Bronchial epithelial cell (primary cell): Measurements from ENCODE around the gene RLN3. TPM values are rescaled to one million over a fixed set of nuclear protein-coding genes. Genes with fewer than 3 reads are reported as not detected.

ENCODE experiments used
- DNase-seq: peaks from one replicate; pipeline ENCODE4 v3.0.0-alpha.2; 2010; ENCODE audit warnings: low read depth
- FAIRE-seq: peaks from 2 replicates; lab custom pipeline; 2011; peaks lifted over from hg19 to GRCh38; lab: Jason Lieb, UNC
- H3K27me3 ChIP-seq: 2 replicates; pipeline ENCODE4 v1.5.1; 2011; ENCODE audit warnings: low read length; ENCODE audit not compliant: control insufficient read depth, insufficient read depth
- H3K36me3 ChIP-seq: 2 replicates; pipeline ENCODE4 v1.5.1; 2011; ENCODE audit warnings: low read length; ENCODE audit not compliant: control insufficient read depth, insufficient read depth
- H3K4me3 ChIP-seq: 2 replicates; pipeline ENCODE4 v1.5.1; 2011; ENCODE audit warnings: mild to moderate bottlenecking, low read depth, low read length, control low read depth
- total RNA-seq: library from RNA; depleted of rRNA; stranded (reverse); fragments of >200 nt; gene quantifications from 2 replicates; pipeline ENCODE4 v1.2.1, GENCODE V29; 2014
- TF ChIP-seq, protein P1 (sequence below): IDR thresholded peaks from 2 replicates; pipeline ENCODE4 v1.5.1; 2011; ENCODE audit warnings: mild to moderate bottlenecking, moderate library complexity, low read length, control low read depth, inconsistent platforms; ENCODE audit not compliant: insufficient read depth, severe bottlenecking

The RLN3 gene
- total RNA-seq, 1 donor from 2014 or later: not detected

GRCh38 chr19:13981021-13981420, 46.9 kb upstream of the RLN3 start:
- Histone ChIP-seq H3K4me3 (no peak overlapping the region), H3K36me3 (peaks cover 3% of the 10 kb centered on the region), H3K27me3 (no peaks in the 10 kb centered on the region)
- TF ChIP-seq, protein P1, sequence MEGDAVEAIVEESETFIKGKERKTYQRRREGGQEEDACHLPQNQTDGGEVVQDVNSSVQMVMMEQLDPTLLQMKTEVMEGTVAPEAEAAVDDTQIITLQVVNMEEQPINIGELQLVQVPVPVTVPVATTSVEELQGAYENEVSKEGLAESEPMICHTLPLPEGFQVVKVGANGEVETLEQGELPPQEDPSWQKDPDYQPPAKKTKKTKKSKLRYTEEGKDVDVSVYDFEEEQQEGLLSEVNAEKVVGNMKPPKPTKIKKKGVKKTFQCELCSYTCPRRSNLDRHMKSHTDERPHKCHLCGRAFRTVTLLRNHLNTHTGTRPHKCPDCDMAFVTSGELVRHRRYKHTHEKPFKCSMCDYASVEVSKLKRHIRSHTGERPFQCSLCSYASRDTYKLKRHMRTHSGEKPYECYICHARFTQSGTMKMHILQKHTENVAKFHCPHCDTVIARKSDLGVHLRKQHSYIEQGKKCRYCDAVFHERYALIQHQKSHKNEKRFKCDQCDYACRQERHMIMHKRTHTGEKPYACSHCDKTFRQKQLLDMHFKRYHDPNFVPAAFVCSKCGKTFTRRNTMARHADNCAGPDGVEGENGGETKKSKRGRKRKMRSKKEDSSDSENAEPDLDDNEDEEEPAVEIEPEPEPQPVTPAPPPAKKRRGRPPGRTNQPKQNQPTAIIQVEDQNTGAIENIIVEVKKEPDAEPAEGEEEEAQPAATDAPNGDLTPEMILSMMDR: no peak
- DNase-seq (no peak), FAIRE-seq (no peak)

DNA sequence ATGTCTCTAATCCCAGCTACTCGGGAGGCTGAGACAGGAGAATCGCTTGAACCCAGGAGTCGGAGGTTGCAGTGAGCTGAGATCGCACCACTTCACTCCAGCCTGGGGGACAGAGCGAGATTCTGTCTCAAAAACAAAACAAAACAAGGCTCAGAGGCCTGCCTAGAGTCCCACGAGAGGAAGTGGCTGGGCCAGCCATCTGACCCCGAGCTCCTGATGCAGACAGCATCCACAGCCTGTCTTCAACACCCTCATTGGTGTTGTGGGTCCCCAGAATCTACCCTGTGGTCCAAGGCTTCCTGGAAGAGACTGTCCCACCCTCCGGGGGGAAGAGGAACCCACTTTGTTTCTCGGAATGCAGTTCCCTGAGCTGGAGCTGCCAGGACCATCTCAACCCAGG, 46.5 kb upstream of the RLN3 start:
- H3K4me3 ChIP-seq: no peak overlapping the region
- DNase-seq: no peak
- TF ChIP-seq, protein P1: no peak
- peaks cover 3% of the 10 kb centered on the region for H3K36me3 ChIP-seq
- FAIRE-seq: no peak
- H3K27me3 ChIP-seq: no peaks in the 10 kb centered on the region

DNA sequence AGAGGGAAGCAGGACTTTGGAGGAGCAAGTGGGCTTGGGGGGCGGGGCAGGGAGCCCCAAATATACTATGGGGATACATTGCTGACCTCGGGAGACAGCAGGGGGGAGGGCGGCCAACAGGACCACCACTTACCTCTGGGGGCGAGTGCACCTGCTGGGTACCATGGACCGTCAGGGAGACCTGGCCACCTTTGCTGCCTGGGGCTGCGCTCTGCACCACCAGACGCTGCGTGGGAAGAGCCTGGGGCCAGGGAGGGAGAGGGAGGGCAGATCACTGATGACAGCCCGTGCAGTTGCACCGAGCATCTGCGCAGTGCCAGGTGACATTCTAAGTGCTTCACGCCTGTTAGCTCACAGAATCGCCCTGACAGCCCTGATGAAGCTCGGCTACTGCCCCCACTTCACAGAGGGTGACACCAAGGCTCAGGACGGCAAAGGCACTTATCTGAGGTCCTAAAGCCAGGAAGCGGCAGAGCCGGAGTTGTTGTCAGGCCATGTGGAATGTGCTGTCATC, 45.9 kb upstream of the RLN3 start:
- DNase-seq: no peak
- H3K4me3 ChIP-seq: no peak overlapping the region
- FAIRE-seq: no peak
- TF ChIP-seq, protein P1: no peak
- no peaks in the 10 kb centered on the region for H3K27me3 ChIP-seq
- peaks cover 3% of the 10 kb centered on the region for H3K36me3 ChIP-seq

- Histone ChIP-seq H3K4me3 (no peak overlapping the region), H3K27me3 (no peaks in the 10 kb centered on the region), H3K36me3 (peaks cover 4% of the 10 kb centered on the region)
- DNase-seq (no peak), FAIRE-seq (no peak)
- TF ChIP-seq, protein P1: no peak
Measured at GRCh38 chr19:13982773-13983172, 45.2 kb upstream of the RLN3 start.

- H3K4me3 ChIP-seq: no peak overlapping the region
- no peaks in the 10 kb centered on the region for H3K27me3 ChIP-seq
- TF ChIP-seq, protein P1: no peak
- H3K36me3 ChIP-seq: peaks cover 4% of the 10 kb centered on the region
- DNase-seq (no peak), FAIRE-seq (no peak)
Measured at GRCh38 chr19:13983213-13983889, 44.6 kb upstream of the RLN3 start.
